AG09319 (cell line): ENCODE results near the gene FANCL.
"Not testable (repeated sequence)": the region's sequence is repeated elsewhere in the genome, so short reads cannot be mapped to it uniquely, and the experiment has no call there.

ENCODE experiments used
- DNase-seq: peaks from one replicate; pipeline ENCODE4 v3.0.0-alpha.2; 2010; ENCODE audit warnings: low read depth; ENCODE audit errors: extremely low read depth
- CTCF ChIP-seq: IDR thresholded peaks from 2 replicates; pipeline ENCODE4 v1.5.1; 2011; ENCODE audit warnings: low read depth, mild to moderate bottlenecking, inconsistent platforms, low read length, moderate library complexity

Gene FANCL

GRCh38 chr2:58240670-58241545 is at the start of gene FANCL:
FANCL (minus strand) TSS chr2:58241325; CDS start chr2:58241313, 12 bp downstream.
- no peak for TF ChIP-seq CTCF
- DNase-seq = peak; percentile 53

- no peak for DNase-seq
- no peak for TF ChIP-seq CTCF
These were observed 47.9 kb upstream of the FANCL start for GRCh38 chr2:58289029-58289428.

- TF ChIP-seq CTCF = no peak
- no peak for DNase-seq
These were observed 42.8 kb upstream of the FANCL start for GRCh38 chr2:58283931-58284330.

- DNase-seq = not testable (repeated sequence)
These were observed 34.0 kb upstream of the FANCL start for GRCh38 chr2:58275144-58275543.

- no peak for TF ChIP-seq CTCF
- no peak for DNase-seq
These were observed 30.7 kb upstream of the FANCL start for GRCh38 chr2:58271826-58272225.

- DNase-seq = no peak
- TF ChIP-seq CTCF = no peak
These were observed 27.6 kb upstream of the FANCL start for GRCh38 chr2:58268685-58269084.

- no peak for TF ChIP-seq CTCF
These were observed 25.1 kb upstream of the FANCL start for GRCh38 chr2:58266211-58266610.

GRCh38 chr2:58261209-58261608 is 20.1 kb upstream of the FANCL start:
- no peak for TF ChIP-seq CTCF
- DNase-seq = no peak

More at GRCh38 chr2:58266211-58266610, 25.1 kb upstream of the FANCL start:
- DNase-seq = no peak

GRCh38 chr2:58258456-58258855 is 17.3 kb upstream of the FANCL start:
- not testable (repeated sequence) for DNase-seq

GRCh38 chr2:58251331-58252201 is 10.4 kb upstream of the FANCL start:
- not testable (repeated sequence) for DNase-seq
